H9 (cell line): ENCODE results near the gene SH2B2. TPM values are rescaled to one million over a fixed set of nuclear protein-coding genes. Genes with fewer than 3 reads are reported as not detected.
"Not testable (repeated sequence)": the region's sequence is repeated elsewhere in the genome, so short reads cannot be mapped to it uniquely, and the experiment has no call there.

ENCODE experiments used
- DNase-seq: peaks from one replicate; pipeline ENCODE4 v3.0.0-alpha.2; 2017
- H2AFZ ChIP-seq: one replicate; pipeline ENCODE4 v1.6.1; 2013; ENCODE audit warnings: mild to moderate bottlenecking, low read length, control low read depth, moderate library complexity
- H2AK5ac ChIP-seq: 2 replicates; pipeline ENCODE4 v1.6.1; 2013; ENCODE audit warnings: low read length, control low read depth, mixed read lengths; ENCODE audit not compliant: insufficient read length
- H2BK120ac ChIP-seq: one replicate; pipeline ENCODE4 v1.6.1; 2013; ENCODE audit warnings: low read depth, mild to moderate bottlenecking, low read length, control low read depth, inconsistent platforms; ENCODE audit not compliant: poor library complexity, severe bottlenecking
- H2BK12ac ChIP-seq: 2 replicates; pipeline ENCODE4 v1.6.1; 2013; ENCODE audit warnings: low read length, control low read depth, mixed read lengths, low read depth; ENCODE audit not compliant: insufficient read length
- H2BK15ac ChIP-seq: 2 replicates; pipeline ENCODE4 v1.6.1; 2013; ENCODE audit warnings: low read depth, low read length, control low read depth
- H2BK20ac ChIP-seq: one replicate; pipeline ENCODE4 v1.6.1; 2013; ENCODE audit warnings: low read depth, mild to moderate bottlenecking, low read length, control low read depth, inconsistent platforms; ENCODE audit not compliant: poor library complexity, severe bottlenecking
- H2BK5ac ChIP-seq: 2 replicates; pipeline ENCODE4 v1.6.1; 2013; ENCODE audit warnings: low read length, control low read depth, mixed read lengths; ENCODE audit not compliant: insufficient read length
- H3K14ac ChIP-seq: 2 replicates; pipeline ENCODE4 v1.6.1; 2013; ENCODE audit warnings: low read length, control low read depth; ENCODE audit not compliant: insufficient read depth
- H3K18ac ChIP-seq: 2 replicates; pipeline ENCODE4 v1.6.1; 2013; ENCODE audit warnings: low read depth, mild to moderate bottlenecking, mixed read lengths, low read length, control low read depth; ENCODE audit not compliant: insufficient read length
- H3K23ac ChIP-seq: 2 replicates; pipeline ENCODE4 v1.6.1; 2013; ENCODE audit warnings: low read length, control low read depth, mixed read lengths, low read depth; ENCODE audit not compliant: insufficient read length
- H3K23me2 ChIP-seq: 2 replicates; pipeline ENCODE4 v1.6.1; 2013; ENCODE audit warnings: low read depth, mild to moderate bottlenecking, mixed read lengths, low read length, control low read depth; ENCODE audit not compliant: insufficient read length, poor library complexity, severe bottlenecking
- H3K27ac ChIP-seq: 2 replicates; pipeline ENCODE4 v1.5.1; 2013; ENCODE audit warnings: low read length, control low read depth, mixed read lengths, low read depth; ENCODE audit not compliant: insufficient read length
- H3K27me3 ChIP-seq: 2 replicates; pipeline ENCODE4 v1.6.1; 2013; ENCODE audit warnings: low read length, control low read depth, inconsistent platforms; ENCODE audit not compliant: insufficient read depth
- H3K4ac ChIP-seq: 2 replicates; pipeline ENCODE4 v1.6.1; 2013; ENCODE audit warnings: low read depth, mild to moderate bottlenecking, control low read depth, inconsistent platforms, low read length, moderate library complexity
- H3K4me1 ChIP-seq: 2 replicates; pipeline ENCODE4 v1.6.1; 2013; ENCODE audit warnings: low read length, control low read depth, inconsistent platforms; ENCODE audit not compliant: insufficient read depth
- H3K4me2 ChIP-seq: 2 replicates; pipeline ENCODE4 v1.6.1; 2013; ENCODE audit warnings: low read length, control low read depth, mixed read lengths; ENCODE audit not compliant: insufficient read length, insufficient read depth
- H3K56ac ChIP-seq: 2 replicates; pipeline ENCODE4 v1.6.1; 2013; ENCODE audit warnings: low read depth, mild to moderate bottlenecking, mixed read lengths, low read length, control low read depth; ENCODE audit not compliant: insufficient read length
- H3K79me1 ChIP-seq: 2 replicates; pipeline ENCODE4 v1.6.1; 2013; ENCODE audit warnings: low read depth, mild to moderate bottlenecking, moderate library complexity, low read length, control low read depth, inconsistent platforms; ENCODE audit not compliant: insufficient read depth, poor library complexity, severe bottlenecking
- H3K79me2 ChIP-seq: 2 replicates; pipeline ENCODE4 v1.6.1; 2013; ENCODE audit warnings: low read length, control low read depth, inconsistent platforms; ENCODE audit not compliant: insufficient read depth
- H3K9ac ChIP-seq: 2 replicates; pipeline ENCODE4 v1.6.1; 2013; ENCODE audit warnings: low read length, control low read depth, mixed read lengths; ENCODE audit not compliant: insufficient read length; ENCODE audit errors: extremely low read depth
- H3K9me3 ChIP-seq: one replicate; pipeline ENCODE4 v1.6.1; 2013; ENCODE audit warnings: low read depth, low read length, inconsistent platforms; ENCODE audit not compliant: control insufficient read depth
- H3T11ph ChIP-seq: one replicate; pipeline ENCODE4 v1.6.1; 2013; ENCODE audit warnings: mild to moderate bottlenecking, low read length, control low read depth, inconsistent platforms
- H4K20me1 ChIP-seq: one replicate; pipeline ENCODE4 v1.6.1; 2013; ENCODE audit not compliant: control insufficient read depth, insufficient read length, insufficient read depth
- H4K5ac ChIP-seq: 2 replicates; pipeline ENCODE4 v1.6.1; 2013; ENCODE audit warnings: low read depth, mild to moderate bottlenecking, mixed read lengths, low read length, control low read depth; ENCODE audit not compliant: insufficient read length
- H4K8ac ChIP-seq: replicated peaks from 2 replicates; pipeline ENCODE4 v1.6.1; 2013; ENCODE audit warnings: low read length, control low read depth, mixed read lengths, low read depth; ENCODE audit not compliant: insufficient read length
- H4K91ac ChIP-seq: 2 replicates; pipeline ENCODE4 v1.6.1; 2013; ENCODE audit warnings: low read depth, mild to moderate bottlenecking, moderate library complexity, mixed read lengths, low read length, control low read depth; ENCODE audit not compliant: insufficient read length
- H3K27ac Mint-ChIP-seq, 3 experiments: 2 replicates in 2 of 3; 3 replicates in 1 of 3; pipeline ENCODE4 v1.8.0; 2020 to 2021; ENCODE audit warnings: mixed read lengths in 3 of 3, mild to moderate bottlenecking in 1 of 3, moderate library complexity in 1 of 3
- H3K27me3 Mint-ChIP-seq: 2 replicates; pipeline ENCODE4 v1.8.0; 2021; ENCODE audit warnings: low read depth, mild to moderate bottlenecking, moderate library complexity, mixed read lengths
- H3K36me3 Mint-ChIP-seq, 3 experiments: 2 replicates in 2 of 3; 3 replicates in 1 of 3; pipeline ENCODE4 v1.8.0; 2020 to 2021; ENCODE audit warnings: low read depth in 3 of 3, mixed read lengths in 3 of 3; ENCODE audit not compliant: insufficient read depth in 1 of 3
- H3K4me1 Mint-ChIP-seq, 2 experiments: 2 replicates each; pipeline ENCODE4 v1.8.0; 2020; ENCODE audit warnings: mixed read lengths in 2 of 2
- H3K4me3 Mint-ChIP-seq, 2 experiments: 2 replicates in 1 of 2; 3 replicates in 1 of 2; pipeline ENCODE4 v1.8.0; 2020 to 2021; ENCODE audit warnings: mild to moderate bottlenecking in 2 of 2, mixed read lengths in 2 of 2, moderate library complexity in 1 of 2
- H3K9me3 Mint-ChIP-seq, 2 experiments: 2 replicates in 1 of 2; 3 replicates in 1 of 2; pipeline ENCODE4 v1.8.0; 2020; ENCODE audit warnings: mild to moderate bottlenecking in 2 of 2, mixed read lengths in 2 of 2, moderate library complexity in 1 of 2
- WGBS: extraction: QIAGEN DNeasy Blood & Tissue Kit; methylation state at CpG from one replicate; pipeline ENCODE4 v1.1.7; 2013; ENCODE audit warnings: missing lambda C conversion rate, low lambda C conversion rate, mixed read lengths; ENCODE audit not compliant: insufficient read length; ENCODE audit errors: extremely low coverage; 5-methylcytosine and 5-hydroxymethylcytosine counted together
- total RNA-seq: library from RNA; stranded (reverse); gene quantifications from 2 replicates; pipeline ENCODE4 v1.2.1, GENCODE V29; 2021

SH2B2 gene
- total RNA-seq, 1 experiment from 2014 or later = 10.4 TPM

- not testable (repeated sequence) for H3K9me3 Mint-ChIP-seq, H3K79me1 ChIP-seq, H3K4me2 ChIP-seq, H3K27ac Mint-ChIP-seq, H4K91ac ChIP-seq, H2BK12ac ChIP-seq, H3K4ac ChIP-seq, H4K8ac ChIP-seq, H2BK20ac ChIP-seq, H3K9ac ChIP-seq, H2BK15ac ChIP-seq, H2BK120ac ChIP-seq, H3K56ac ChIP-seq, H3K14ac ChIP-seq, H3K36me3 Mint-ChIP-seq, H2AFZ ChIP-seq, H3K27ac ChIP-seq, H3K23ac ChIP-seq, H3K27me3 ChIP-seq, H2BK5ac ChIP-seq, H3K4me1 ChIP-seq, H3K23me2 ChIP-seq, H4K5ac ChIP-seq, H3K9me3 ChIP-seq, H3K27me3 Mint-ChIP-seq, H3K18ac ChIP-seq, H3T11ph ChIP-seq, H3K79me2 ChIP-seq, H3K4me3 Mint-ChIP-seq, H2AK5ac ChIP-seq, H4K20me1 ChIP-seq, DNase-seq
- WGBS = no CpG with 5 or more reads among the region's 8 CpGs
- H3K4me1 Mint-ChIP-seq = peaks cover 13 to 21% of the 10 kb centered on the region in 2 experiments
Measured at GRCh38 chr7:102337002-102337401, 50.3 kb downstream of the SH2B2 start.

- H3K9me3 Mint-ChIP-seq, H3K23me2 ChIP-seq, H3K27me3 Mint-ChIP-seq, DNase-seq, H3K14ac ChIP-seq, H3K36me3 Mint-ChIP-seq, H2BK15ac ChIP-seq, H4K5ac ChIP-seq, H2AK5ac ChIP-seq, H4K8ac ChIP-seq, H3K27me3 ChIP-seq, H3K4ac ChIP-seq, H2BK20ac ChIP-seq, H3K23ac ChIP-seq, H3K79me2 ChIP-seq, H4K91ac ChIP-seq, H4K20me1 ChIP-seq, H3K56ac ChIP-seq, H2BK5ac ChIP-seq, H3K9me3 ChIP-seq, H3K27ac Mint-ChIP-seq, H3K18ac ChIP-seq, H3K4me3 Mint-ChIP-seq, H2AFZ ChIP-seq, H3K79me1 ChIP-seq, H2BK12ac ChIP-seq, H3K9ac ChIP-seq, H3K4me2 ChIP-seq, H3T11ph ChIP-seq, H3K4me1 ChIP-seq, H2BK120ac ChIP-seq, H3K27ac ChIP-seq: not testable (repeated sequence)
- no CpG with 5 or more reads among the region's 4 CpGs for WGBS
- H3K4me1 Mint-ChIP-seq = peaks cover 9 to 17% of the 10 kb centered on the region in 2 experiments
Measured at GRCh38 chr7:102337420-102337819, 50.8 kb downstream of the SH2B2 start.
